ENCODE results near the gene PDGFC. TPM values are rescaled to one million over a fixed set of nuclear protein-coding genes. Genes with fewer than 3 reads are reported as not detected.
A peak's percentile ranks its signal among the peaks of the same experiment; 100 is the strongest.

Gene PDGFC
- total and polyA plus RNA-seq, 7 donors, result 3.0 to 44.4 (median 21.9) TPM

GRCh38 chr4:156858071-156858470 is 113.5 kb downstream of the PDGFC start:
- Histone ChIP-seq H3K27ac (no peak overlapping the region), H3K9me3 (no peaks in the 10 kb centered on the region), H3K36me3 (no peaks in the 10 kb centered on the region), H3K4me1 (peaks cover 0 to 9% (median 0%) of the 10 kb centered on the region in 4 donors), H3K4me3 (no peak overlapping the region), H3K27me3 (no peaks in the 10 kb centered on the region)
- DNase-seq, result no peak
- TF ChIP-seq, protein P1, sequence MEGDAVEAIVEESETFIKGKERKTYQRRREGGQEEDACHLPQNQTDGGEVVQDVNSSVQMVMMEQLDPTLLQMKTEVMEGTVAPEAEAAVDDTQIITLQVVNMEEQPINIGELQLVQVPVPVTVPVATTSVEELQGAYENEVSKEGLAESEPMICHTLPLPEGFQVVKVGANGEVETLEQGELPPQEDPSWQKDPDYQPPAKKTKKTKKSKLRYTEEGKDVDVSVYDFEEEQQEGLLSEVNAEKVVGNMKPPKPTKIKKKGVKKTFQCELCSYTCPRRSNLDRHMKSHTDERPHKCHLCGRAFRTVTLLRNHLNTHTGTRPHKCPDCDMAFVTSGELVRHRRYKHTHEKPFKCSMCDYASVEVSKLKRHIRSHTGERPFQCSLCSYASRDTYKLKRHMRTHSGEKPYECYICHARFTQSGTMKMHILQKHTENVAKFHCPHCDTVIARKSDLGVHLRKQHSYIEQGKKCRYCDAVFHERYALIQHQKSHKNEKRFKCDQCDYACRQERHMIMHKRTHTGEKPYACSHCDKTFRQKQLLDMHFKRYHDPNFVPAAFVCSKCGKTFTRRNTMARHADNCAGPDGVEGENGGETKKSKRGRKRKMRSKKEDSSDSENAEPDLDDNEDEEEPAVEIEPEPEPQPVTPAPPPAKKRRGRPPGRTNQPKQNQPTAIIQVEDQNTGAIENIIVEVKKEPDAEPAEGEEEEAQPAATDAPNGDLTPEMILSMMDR (IDR thresholded peaks at IDR 0.05), result no peak
- TF ChIP-seq POLR2A (IDR thresholded peaks at IDR 0.05) (no peak), EP300 (IDR thresholded peaks at IDR 0.05) (no peak), POLR2AphosphoS5 (IDR thresholded peaks at IDR 0.05) (no peak)
- intact Hi-C loops (cut with DNase I), result no loop called here
- 95 to 96% methylated on average over 3 of the region's 3 CpGs for WGBS, 2 donors

- intact Hi-C loops (cut with DNase I), result no loop called here
These were observed 132.8 kb downstream of the PDGFC start for GRCh38 chr4:156838761-156839160.

GRCh38 chr4:156837625-156838345 is 133.8 kb downstream of the PDGFC start:
- 94 to 99% methylated on average over 2 of the region's 2 CpGs for WGBS, 2 donors
- H3K27ac ChIP-seq, result peak overlapping the region in 3 of 4 donors; percentile 6 to 56 (median 15)
- DNase-seq, result no peak

More at GRCh38 chr4:156838761-156839160, 132.8 kb downstream of the PDGFC start:
- Histone ChIP-seq H3K27me3 (no peaks in the 10 kb centered on the region), H3K4me3 (no peak overlapping the region), H3K4me1 (peaks cover 0 to 30% (median 26%) of the 10 kb centered on the region in 4 donors), H3K36me3 (peaks cover 0 to 6% (median 0%) of the 10 kb centered on the region in 4 donors), H3K27ac (peak overlapping the region in 1 of 4 donors; percentile 56), H3K9me3 (peaks cover 0 to 17% (median 12%) of the 10 kb centered on the region in 4 donors)
- DNase-seq, result no peak
- no peak for TF ChIP-seq POLR2A (IDR thresholded peaks at IDR 0.05)
- TF ChIP-seq, protein P1 (IDR thresholded peaks at IDR 0.05), result no peak
- 91 to 95% methylated on average over 5 of the region's 5 CpGs for WGBS, 2 donors

GRCh38 chr4:156832886-156833285 is 138.7 kb downstream of the PDGFC start:
- H3K27ac ChIP-seq, result no peak overlapping the region
- H3K9me3 ChIP-seq, result no peaks in the 10 kb centered on the region
- 93 to 95% methylated on average over 3 of the region's 3 CpGs for WGBS, 2 donors
- TF ChIP-seq POLR2AphosphoS5 (IDR thresholded peaks at IDR 0.05) (no peak), POLR2A (IDR thresholded peaks at IDR 0.05) (no peak), EP300 (IDR thresholded peaks at IDR 0.05) (no peak)
- TF ChIP-seq, protein P1 (IDR thresholded peaks at IDR 0.05), result no peak
- no peak overlapping the region for H3K4me3 ChIP-seq
- no peak for DNase-seq
- H3K27me3 ChIP-seq, result no peaks in the 10 kb centered on the region
- intact Hi-C loops (cut with DNase I), result loop anchor here (5.0 kb wide), 2 partner anchors 114 to 1189 kb away; no protein-coding TSS in a partner anchor
- H3K36me3 ChIP-seq, result no peaks in the 10 kb centered on the region
- peaks cover 0 to 38% (median 23%) of the 10 kb centered on the region in 4 donors for H3K4me1 ChIP-seq

More at GRCh38 chr4:156837625-156838345, 133.8 kb downstream of the PDGFC start:
- Histone ChIP-seq H3K4me3 (no peak overlapping the region), H3K36me3 (peaks cover 0 to 6% (median 0%) of the 10 kb centered on the region in 4 donors), H3K4me1 (peaks cover 0 to 30% (median 23%) of the 10 kb centered on the region in 4 donors), H3K27me3 (no peaks in the 10 kb centered on the region), H3K9me3 (peaks cover 0 to 17% (median 11%) of the 10 kb centered on the region in 4 donors)
- intact Hi-C loops (cut with DNase I), result no loop called here
- no peak for TF ChIP-seq EP300 (IDR thresholded peaks at IDR 0.05)
- peak in 3 of 4 donors; percentile 20 to 66 (median 54) for TF ChIP-seq POLR2AphosphoS5 (IDR thresholded peaks at IDR 0.05)

GRCh38 chr4:156830351-156830750 is 141.2 kb downstream of the PDGFC start:
- H3K4me1 ChIP-seq, result peaks cover 0 to 30% (median 17%) of the 10 kb centered on the region in 4 donors
- H3K36me3 ChIP-seq, result no peaks in the 10 kb centered on the region
- H3K4me3 ChIP-seq, result no peak overlapping the region
- DNase-seq, result no peak
- WGBS, 2 donors, result 94% methylated on average over 4 of the region's 4 CpGs
- H3K27me3 ChIP-seq, result no peaks in the 10 kb centered on the region
- no peaks in the 10 kb centered on the region for H3K9me3 ChIP-seq
- TF ChIP-seq POLR2A (IDR thresholded peaks at IDR 0.05), result no peak
- no peak for TF ChIP-seq POLR2AphosphoS5 (IDR thresholded peaks at IDR 0.05)
- TF ChIP-seq, protein P1 (IDR thresholded peaks at IDR 0.05), result no peak
- no peak for TF ChIP-seq EP300 (IDR thresholded peaks at IDR 0.05)
- H3K27ac ChIP-seq, result peak overlapping the region in 1 of 4 donors; percentile 72
- intact Hi-C loops (cut with DNase I), result loop anchor here (5.0 kb wide), 2 partner anchors 117 to 1192 kb away; no protein-coding TSS in a partner anchor
